K562 (cell line): Measurements from ENCODE around the gene CCDC13. TPM values are rescaled to one million over a fixed set of nuclear protein-coding genes. Genes with fewer than 3 reads are reported as not detected.

Experiments
- CBFA2T3 ChIP-seq: fragments of 450-650 bp; IDR thresholded peaks from 2 replicates; pipeline ENCODE4 v1.6.1; 2017
- CSDE1 ChIP-seq, 2 experiments: fragments of 450-650 bp; IDR thresholded peaks; 2 replicates each; pipeline ENCODE4 v1.6.1; 2016; ENCODE audit warnings: mild to moderate bottlenecking in 1 of 2
- CTCFL ChIP-seq: IDR thresholded peaks from 2 replicates; pipeline ENCODE4 v1.6.1; 2011; ENCODE audit warnings: borderline replicate concordance, low read depth, mild to moderate bottlenecking, moderate library complexity, low read length; ENCODE audit not compliant: insufficient read depth, poor library complexity, severe bottlenecking
- DACH1 ChIP-seq: fragments of 450-650 bp; IDR thresholded peaks from 2 replicates; pipeline ENCODE4 v1.6.1; 2018; ENCODE audit not compliant: partially characterized antibody
- E2F4 ChIP-seq: sonication (generic); formaldehyde crosslinking; IDR thresholded peaks from 2 replicates; pipeline ENCODE4 v1.8.0; 2022; ENCODE audit warnings: mild to moderate bottlenecking, low read depth, missing genetic modification reagents
- FOS ChIP-seq: IDR thresholded peaks from 3 replicates; pipeline ENCODE4 v1.6.1; 2011; ENCODE audit not compliant: insufficient read length; ENCODE audit errors: extremely low read depth
- FOSL1 ChIP-seq: fragments of 200-800 bp; sonication (Bioruptor generic); conservative IDR thresholded peaks from 2 replicates; pipeline ENCODE4 v1.6.1; 2016; ENCODE audit warnings: missing genetic modification characterization, missing compliant biosample characterization
- GTF2F1 ChIP-seq: IDR thresholded peaks from 2 replicates; pipeline ENCODE4 v1.6.1; 2011; ENCODE audit warnings: low read depth, low read length, improper control_type of control experiment
- HDAC6 ChIP-seq: IDR thresholded peaks from 2 replicates; pipeline ENCODE4 v1.6.1; 2012; ENCODE audit warnings: low read depth, mild to moderate bottlenecking, control low read depth, inconsistent platforms, low read length, moderate library complexity
- JUND ChIP-seq, 2 experiments: IDR thresholded peaks; 2 replicates in 1 of 2; 3 replicates in 1 of 2; pipeline ENCODE4 v1.6.1; 2011; ENCODE audit warnings: borderline replicate concordance in 2 of 2, low read depth in 2 of 2, low read length in 2 of 2, improper control_type of control experiment in 1 of 2, missing biosample characterization in 1 of 2, missing genetic modification characterization in 1 of 2, missing genetic modification reagents in 1 of 2
- KLF1 ChIP-seq: fragments of 450-650 bp; IDR thresholded peaks from 2 replicates; pipeline ENCODE4 v1.6.1; 2016; ENCODE audit warnings: missing genetic modification characterization, missing compliant biosample characterization
- MEIS2 ChIP-seq: fragments of 450-650 bp; IDR thresholded peaks from 2 replicates; pipeline ENCODE4 v1.6.1; 2014; ENCODE audit warnings: mild to moderate bottlenecking; ENCODE audit not compliant: partially characterized antibody
- MLLT1 ChIP-seq, 2 experiments: fragments of 450-650 bp; IDR thresholded peaks; 2 replicates each; pipeline ENCODE4 v1.6.1; 2016
- MNT ChIP-seq, 2 experiments: fragments of 450-650 bp; conservative IDR thresholded peaks; 2 replicates each; pipeline ENCODE4 v1.6.1; 2017; ENCODE audit warnings: mild to moderate bottlenecking in 2 of 2, moderate library complexity in 2 of 2
- TARDBP ChIP-seq: fragments of 450-650 bp; IDR thresholded peaks from 2 replicates; pipeline ENCODE4 v1.6.1; 2016
- THAP7 ChIP-seq: fragments of 250-450 bp; sonication (Bioruptor Pico); IDR thresholded peaks from 2 replicates; pipeline ENCODE4 v1.5.0; 2021
- ZNF239 ChIP-seq: fragments of 250-450 bp; sonication (Bioruptor Pico); IDR thresholded peaks from 2 replicates; pipeline ENCODE4 v1.4.0; 2020; ENCODE audit warnings: mild to moderate bottlenecking
- ZNF445 ChIP-seq: fragments of 250-450 bp; sonication (Bioruptor Pico); IDR thresholded peaks from 2 replicates; pipeline ENCODE4 v1.4.0; 2020; ENCODE audit warnings: low read depth, mild to moderate bottlenecking, moderate library complexity
- ZNF707 ChIP-seq: fragments of 250-450 bp; sonication (Bioruptor Pico); conservative IDR thresholded peaks from 2 replicates; pipeline ENCODE4 v1.8.0; 2022; ENCODE audit warnings: inconsistent platforms, mild to moderate bottlenecking, moderate library complexity
- polyA plus RNA-seq, 8 experiments: library from polyadenylated mRNA; depleted of rRNA in 4 of 8; stranded (reverse) in 5 of 8; unstranded in 3 of 8; fragments of >200 nt; fragmentation: Nextera tagmentation in 2 of 8; fragmentation: Illumina TruSeq in 1 of 8; extraction: Ambion mirVana in 2 of 8; extraction: Trizol in 1 of 8; gene quantifications; 2 replicates each; pipeline versions ENCODE4 v1.2.1 to v1.2.3, GENCODE V29; 2011 to 2014; ENCODE audit warnings: inconsistent platforms in 1 of 8, missing spikeins in 1 of 8
- total RNA-seq, 7 experiments: library from RNA; depleted of rRNA in 6 of 7; stranded (reverse); fragments of >200 nt in 6 of 7; fragmentation: Illumina TruSeq in 2 of 7; extraction: Trizol in 2 of 7; gene quantifications; 2 replicates each; pipeline versions ENCODE4 v1.2.1 to v1.2.3, GENCODE V29; 2011 to 2021; ENCODE audit warnings: low replicate concordance in 1 of 7
- TF ChIP-seq, protein P1 (sequence below): sonication (generic); formaldehyde crosslinking; IDR thresholded peaks from 2 replicates; pipeline ENCODE4 v1.8.1; 2023; ENCODE audit warnings: mild to moderate bottlenecking, missing genetic modification reagents

CCDC13 gene
- total and polyA plus RNA-seq, 9 of the 15 experiments (the other 6 are each of a cell fraction or from before 2014, with no cell fraction given), result 0.20 to 0.70 (median 0.48) TPM; not detected in 2

DNA sequence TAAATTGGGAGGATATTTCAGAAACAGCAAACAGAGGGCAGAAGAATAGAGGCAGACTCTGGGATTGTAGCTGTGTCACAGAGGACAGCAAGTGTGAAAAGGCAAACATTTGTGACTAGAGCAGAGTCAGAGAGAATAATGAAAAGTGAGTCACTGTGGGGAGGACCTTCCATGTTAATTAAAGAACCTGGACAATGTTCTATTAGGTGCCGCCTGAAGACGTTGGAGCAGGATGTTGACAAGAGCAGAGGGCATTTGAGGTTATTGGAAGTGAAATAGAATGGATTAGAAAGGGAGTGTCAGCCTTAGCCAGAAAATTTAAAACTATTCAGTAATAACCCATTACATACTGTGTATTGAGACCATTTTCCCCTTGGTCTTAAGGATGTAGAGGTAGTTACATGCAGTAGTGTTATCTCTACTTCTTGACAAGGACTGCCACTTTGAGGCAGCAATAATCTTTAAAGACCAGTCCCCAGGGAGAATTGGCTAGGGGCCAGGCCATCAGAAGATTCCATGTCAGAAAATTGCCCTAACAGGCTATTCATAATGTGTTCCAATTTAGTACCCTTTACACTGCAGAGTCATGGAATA lies 42.0 kb upstream of the CCDC13 start (continued):
- TF ChIP-seq FOS (no peak), ZNF707 (CRISPR knock-in tag) (no peak), ZNF445 (CRISPR knock-in tag) (no peak), MEIS2 (peak; percentile 60), FOSL1 (tag) (peak; percentile 44), MNT (conservative IDR thresholded peaks at IDR 0.05) (0 out of 4 replicates have a peak, but pooled peaks of 1 of the 2 experiments have one; percentile 21), MLLT1 (IDR thresholded peaks at IDR 0.05) (no peak), THAP7 (no peak), ZNF239 (no peak), JUND (IDR thresholded peaks at IDR 0.05; ENCODE audit: borderline replicate concordance, low read depth, low read length) (no peak), JUND (tag; IDR thresholded peaks at IDR 0.05; ENCODE audit: borderline replicate concordance, low read depth, low read length) (no peak; the same call in 1 of the 3 replicates), CTCFL (no peak), GTF2F1 (no peak), E2F4 (CRISPR knock-in tag) (no peak), TARDBP (no peak), CBFA2T3 (peak; percentile 77), HDAC6 (no peak), KLF1 (tag) (no peak), DACH1 (no peak), CSDE1 (IDR thresholded peaks at IDR 0.05) (no peak)
- TF ChIP-seq, protein P1, sequence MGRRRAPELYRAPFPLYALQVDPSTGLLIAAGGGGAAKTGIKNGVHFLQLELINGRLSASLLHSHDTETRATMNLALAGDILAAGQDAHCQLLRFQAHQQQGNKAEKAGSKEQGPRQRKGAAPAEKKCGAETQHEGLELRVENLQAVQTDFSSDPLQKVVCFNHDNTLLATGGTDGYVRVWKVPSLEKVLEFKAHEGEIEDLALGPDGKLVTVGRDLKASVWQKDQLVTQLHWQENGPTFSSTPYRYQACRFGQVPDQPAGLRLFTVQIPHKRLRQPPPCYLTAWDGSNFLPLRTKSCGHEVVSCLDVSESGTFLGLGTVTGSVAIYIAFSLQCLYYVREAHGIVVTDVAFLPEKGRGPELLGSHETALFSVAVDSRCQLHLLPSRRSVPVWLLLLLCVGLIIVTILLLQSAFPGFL (CRISPR knock-in tag), result no peak
